Astrocyte (in vitro differentiated cells and primary cell): ENCODE data around the gene DZIP1. TPM values are rescaled to one million over a fixed set of nuclear protein-coding genes. Genes with fewer than 3 reads are reported as not detected.

Experiments used
- DNase-seq: peaks from one replicate; pipeline ENCODE4 v3.0.0-alpha.2; 2010; ENCODE audit warnings: low read depth
- FAIRE-seq: peaks from 2 replicates; lab custom pipeline; 2011; peaks lifted over from hg19 to GRCh38; lab: Jason Lieb, UNC
- H2AFZ ChIP-seq: 2 replicates; pipeline ENCODE4 v1.6.0; 2012; ENCODE audit warnings: low read depth, low read length, inconsistent platforms
- H3K27ac ChIP-seq: 2 replicates; pipeline ENCODE4 v1.5.1; 2011; ENCODE audit warnings: low read depth, low read length, inconsistent platforms
- H3K27me3 ChIP-seq: 2 replicates; pipeline ENCODE4 v1.6.0; 2011; ENCODE audit warnings: low read length, inconsistent platforms; ENCODE audit not compliant: insufficient read depth
- H3K36me3 ChIP-seq: 2 replicates; pipeline ENCODE4 v1.5.1; 2011; ENCODE audit warnings: low read length, inconsistent platforms; ENCODE audit not compliant: insufficient read depth
- H3K4me1 ChIP-seq: 2 replicates; pipeline ENCODE4 v1.5.1; 2011; ENCODE audit warnings: low read length, inconsistent platforms; ENCODE audit not compliant: insufficient read depth
- H3K4me2 ChIP-seq: 2 replicates; pipeline ENCODE4 v1.6.0; 2012; ENCODE audit warnings: low read length, inconsistent platforms
- H3K4me3 ChIP-seq: 2 replicates; pipeline ENCODE4 v1.5.1; 2011; ENCODE audit warnings: low read depth, mild to moderate bottlenecking, low read length, inconsistent platforms; ENCODE audit not compliant: insufficient read depth
- H3K79me2 ChIP-seq: 2 replicates; pipeline ENCODE4 v1.6.0; 2012; ENCODE audit warnings: mild to moderate bottlenecking, low read length, inconsistent platforms; ENCODE audit not compliant: insufficient read depth
- H3K9ac ChIP-seq: 2 replicates; pipeline ENCODE4 v1.6.0; 2012; ENCODE audit warnings: mild to moderate bottlenecking, low read length, inconsistent platforms
- H3K9me3 ChIP-seq: 2 replicates; pipeline ENCODE4 v1.5.1; 2012; ENCODE audit warnings: low read depth, mild to moderate bottlenecking, low read length, inconsistent platforms; ENCODE audit not compliant: insufficient read depth
- H4K20me1 ChIP-seq: 2 replicates; pipeline ENCODE4 v1.6.0; 2012; ENCODE audit warnings: low read length, inconsistent platforms; ENCODE audit not compliant: insufficient read depth
- H3K27ac Mint-ChIP-seq: one replicate; pipeline ENCODE4 v1.8.0; 2021; ENCODE audit warnings: mild to moderate bottlenecking, mixed read lengths; ENCODE audit not compliant: unreplicated experiment
- H3K27me3 Mint-ChIP-seq: one replicate; pipeline ENCODE4 v1.8.0; 2021; ENCODE audit warnings: low read depth, mixed read lengths; ENCODE audit not compliant: unreplicated experiment
- H3K36me3 Mint-ChIP-seq: one replicate; pipeline ENCODE4 v1.8.0; 2021; ENCODE audit warnings: low read depth, mixed read lengths; ENCODE audit not compliant: unreplicated experiment
- H3K4me1 Mint-ChIP-seq: one replicate; pipeline ENCODE4 v1.8.0; 2021; ENCODE audit warnings: low read depth, mixed read lengths; ENCODE audit not compliant: unreplicated experiment
- H3K4me3 Mint-ChIP-seq: one replicate; pipeline ENCODE4 v1.8.0; 2021; ENCODE audit warnings: mild to moderate bottlenecking, moderate library complexity, mixed read lengths; ENCODE audit not compliant: unreplicated experiment
- H3K9me3 Mint-ChIP-seq: one replicate; pipeline ENCODE4 v1.8.0; 2021; ENCODE audit warnings: mild to moderate bottlenecking, mixed read lengths; ENCODE audit not compliant: unreplicated experiment
- EZH2 ChIP-seq: IDR thresholded peaks from 2 replicates; pipeline ENCODE4 v1.6.1; 2012; ENCODE audit warnings: mild to moderate bottlenecking, low read length, inconsistent platforms; ENCODE audit not compliant: insufficient read depth
- total RNA-seq: library from RNA; stranded (reverse); gene quantifications from 2 replicates; pipeline ENCODE4 v1.2.1, GENCODE V29; 2021
- TF ChIP-seq, protein P1 (sequence below): IDR thresholded peaks from 2 replicates; pipeline ENCODE4 v1.5.1; 2011; ENCODE audit warnings: low read depth, mild to moderate bottlenecking, inconsistent platforms, low read length, moderate library complexity; ENCODE audit not compliant: insufficient read depth

Gene DZIP1
- total RNA-seq, 1 donor from 2014 or later = 52.4 TPM

- no peak overlapping the region for H3K9ac ChIP-seq
- no peak overlapping the region for H2AFZ ChIP-seq
- Mint-ChIP-seq H3K27ac (no peak overlapping the region), H3K4me3 (no peak overlapping the region), H3K36me3 (peaks cover 19% of the 10 kb centered on the region), H3K27me3 (no peaks in the 10 kb centered on the region), H3K9me3 (no peaks in the 10 kb centered on the region), H3K4me1 (no peaks in the 10 kb centered on the region)
- H3K36me3 ChIP-seq = peaks cover 62% of the 10 kb centered on the region
- no peaks in the 10 kb centered on the region for H3K9me3 ChIP-seq
- no peaks in the 10 kb centered on the region for H3K4me1 ChIP-seq
- no peak overlapping the region for H3K27ac ChIP-seq
- TF ChIP-seq, protein P1, sequence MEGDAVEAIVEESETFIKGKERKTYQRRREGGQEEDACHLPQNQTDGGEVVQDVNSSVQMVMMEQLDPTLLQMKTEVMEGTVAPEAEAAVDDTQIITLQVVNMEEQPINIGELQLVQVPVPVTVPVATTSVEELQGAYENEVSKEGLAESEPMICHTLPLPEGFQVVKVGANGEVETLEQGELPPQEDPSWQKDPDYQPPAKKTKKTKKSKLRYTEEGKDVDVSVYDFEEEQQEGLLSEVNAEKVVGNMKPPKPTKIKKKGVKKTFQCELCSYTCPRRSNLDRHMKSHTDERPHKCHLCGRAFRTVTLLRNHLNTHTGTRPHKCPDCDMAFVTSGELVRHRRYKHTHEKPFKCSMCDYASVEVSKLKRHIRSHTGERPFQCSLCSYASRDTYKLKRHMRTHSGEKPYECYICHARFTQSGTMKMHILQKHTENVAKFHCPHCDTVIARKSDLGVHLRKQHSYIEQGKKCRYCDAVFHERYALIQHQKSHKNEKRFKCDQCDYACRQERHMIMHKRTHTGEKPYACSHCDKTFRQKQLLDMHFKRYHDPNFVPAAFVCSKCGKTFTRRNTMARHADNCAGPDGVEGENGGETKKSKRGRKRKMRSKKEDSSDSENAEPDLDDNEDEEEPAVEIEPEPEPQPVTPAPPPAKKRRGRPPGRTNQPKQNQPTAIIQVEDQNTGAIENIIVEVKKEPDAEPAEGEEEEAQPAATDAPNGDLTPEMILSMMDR = no peak
- TF ChIP-seq EZH2 = no peak
- no peak overlapping the region for H3K4me3 ChIP-seq
- H3K79me2 ChIP-seq = no peaks in the 10 kb centered on the region
- FAIRE-seq (no peak), DNase-seq (no peak)
- no peaks in the 10 kb centered on the region for H4K20me1 ChIP-seq
- H3K4me2 ChIP-seq = no peak overlapping the region
- H3K27me3 ChIP-seq = no peaks in the 10 kb centered on the region
These were observed 56.4 kb downstream of the DZIP1 start for GRCh38 chr13:95588134-95588533.

- Histone ChIP-seq H3K9ac (no peak overlapping the region), H3K4me1 (no peaks in the 10 kb centered on the region), H3K4me2 (no peak overlapping the region), H3K36me3 (peaks cover 65% of the 10 kb centered on the region), H4K20me1 (no peaks in the 10 kb centered on the region), H3K27ac (no peak overlapping the region), H3K9me3 (no peaks in the 10 kb centered on the region), H3K4me3 (no peak overlapping the region), H3K79me2 (no peaks in the 10 kb centered on the region), H3K27me3 (no peaks in the 10 kb centered on the region), H2AFZ (no peak overlapping the region)
- Mint-ChIP-seq H3K4me1 (no peaks in the 10 kb centered on the region), H3K27me3 (no peaks in the 10 kb centered on the region), H3K36me3 (peaks cover 23% of the 10 kb centered on the region), H3K4me3 (no peak overlapping the region), H3K27ac (no peak overlapping the region), H3K9me3 (no peaks in the 10 kb centered on the region)
- DNase-seq (no peak), FAIRE-seq (no peak)
- TF ChIP-seq EZH2 = no peak
- TF ChIP-seq, protein P1 = no peak
These were observed 58.6 kb downstream of the DZIP1 start for GRCh38 chr13:95585867-95586266.

- FAIRE-seq = no peak
- Histone ChIP-seq H2AFZ (no peak overlapping the region), H3K4me3 (no peak overlapping the region), H3K27me3 (no peaks in the 10 kb centered on the region), H3K4me1 (no peaks in the 10 kb centered on the region), H3K79me2 (no peaks in the 10 kb centered on the region), H3K4me2 (no peak overlapping the region), H4K20me1 (no peaks in the 10 kb centered on the region), H3K36me3 (peaks cover 41% of the 10 kb centered on the region), H3K9me3 (no peaks in the 10 kb centered on the region), H3K27ac (no peak overlapping the region), H3K9ac (no peak overlapping the region)
- no peak for DNase-seq
- TF ChIP-seq, protein P1 = no peak
- TF ChIP-seq EZH2 = no peak
- Mint-ChIP-seq H3K27ac (no peak overlapping the region), H3K36me3 (peaks cover 11% of the 10 kb centered on the region), H3K9me3 (no peaks in the 10 kb centered on the region), H3K4me1 (no peaks in the 10 kb centered on the region), H3K4me3 (no peak overlapping the region), H3K27me3 (no peaks in the 10 kb centered on the region)
These were observed 65.2 kb downstream of the DZIP1 start for GRCh38 chr13:95579303-95579702.
